Posterior vena cava (tissue), 2 donors: ENCODE data around the gene PAQR3. TPM values are rescaled to one million over a fixed set of nuclear protein-coding genes. Genes with fewer than 3 reads are reported as not detected.

Experiments used
- DNase-seq: peaks from one replicate; pipeline ENCODE4 v3.0.0-alpha.2; 2020; ENCODE audit warnings: low spot score
- intact Hi-C, 2 donors: fragments of 100-400 bp; cut with DNase I; formaldehyde crosslinking; loops; one replicate each; pipeline versions ENCODE4 v1.14.1 to v1.14.2; 2022 to 2023
- total RNA-seq, 2 donors: library from RNA; stranded (reverse); fragmentation: NEBNext Ultra II Directional; extraction: Animal tissue kit (Norgen Biotek cat#: 25700); gene quantifications; one replicate each; pipeline ENCODE4 v1.2.1, GENCODE V29; 2021
- donor health status: DM: yes; HTN: yes; CAD: no.
- donor health status: DM: yes; HTN: yes; CAD: no.

PAQR3 gene
- total RNA-seq, 2 donors from 2014 or later, result 11.5 to 13.0 TPM

DNA sequence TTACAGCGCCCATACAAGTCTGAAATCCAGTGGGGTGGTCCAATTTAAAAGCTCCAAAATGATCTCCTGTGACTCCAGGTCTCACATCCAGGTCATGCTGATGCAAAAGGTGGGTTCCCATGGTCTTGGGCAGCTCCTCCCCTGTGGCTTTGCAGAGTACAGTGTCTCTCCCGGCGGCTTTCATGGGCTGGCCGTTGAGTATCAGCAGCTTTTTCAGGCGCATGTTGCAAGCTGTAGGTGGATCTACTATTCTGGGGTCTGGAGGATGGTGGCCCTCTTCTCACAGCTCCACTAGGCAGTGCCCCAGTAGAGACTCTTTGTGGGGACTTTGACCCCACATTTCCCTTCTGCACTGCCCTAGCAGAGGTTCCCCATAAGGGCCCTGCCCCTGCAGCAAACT lies 70.5 kb downstream of the PAQR3 start:
- intact Hi-C loops, result loop anchor here (5.0 to 10.0 kb wide), 2 partner anchors 226 to 254 kb away; no protein-coding TSS in a partner anchor
- peak; percentile 53 for DNase-seq

- intact Hi-C loops, result loop anchor here (5.0 to 10.0 kb wide), 2 partner anchors 223 to 251 kb away; no protein-coding TSS in a partner anchor
- no peak for DNase-seq
Observed at GRCh38 chr4:78865451-78865850, 73.8 kb downstream of the PAQR3 start.

- intact Hi-C loops, result loop anchor here (5.0 to 10.0 kb wide), 2 partner anchors 222 to 250 kb away; no protein-coding TSS in a partner anchor
- DNase-seq, result no peak
Observed at GRCh38 chr4:78864405-78865024, 74.7 kb downstream of the PAQR3 start.

GRCh38 chr4:78863991-78864390 lies 75.2 kb downstream of the PAQR3 start:
- intact Hi-C loops, result loop anchor here in 1 of 2 donors (10.0 kb wide), 1 partner anchor 249 kb away; no protein-coding TSS in a partner anchor
- no peak for DNase-seq

DNA sequence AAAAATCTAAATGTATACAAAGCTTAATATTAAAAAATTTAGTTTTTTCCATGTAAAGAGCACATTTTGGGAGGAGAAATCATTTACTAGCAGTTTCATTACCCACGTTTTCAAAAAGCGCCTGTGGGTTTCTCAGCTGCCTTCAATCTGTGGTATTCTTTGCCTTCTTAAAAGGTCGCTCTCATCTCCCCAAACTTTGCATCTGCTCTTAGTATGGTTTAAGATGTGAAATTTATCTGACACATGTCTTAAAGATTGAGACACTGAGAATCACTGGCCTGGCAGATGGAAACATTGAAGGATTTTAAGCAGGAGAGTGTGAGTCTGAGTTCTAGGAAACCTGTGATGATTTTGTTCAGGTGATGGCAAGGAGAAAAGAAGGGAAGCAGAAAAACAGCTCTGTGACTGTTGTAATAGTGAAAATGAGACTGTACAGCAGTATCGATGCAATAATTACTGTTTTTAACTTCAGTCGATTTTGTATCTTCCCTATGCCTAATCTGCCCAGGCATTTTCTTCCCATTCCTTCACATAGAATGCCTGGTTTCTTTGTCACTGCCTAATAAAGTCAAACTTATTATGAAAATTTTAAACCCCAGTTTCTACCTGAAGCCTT lies 75.9 kb downstream of the PAQR3 start:
- intact Hi-C loops, result loop anchor here in 1 of 2 donors (10.0 kb wide), 1 partner anchor 249 kb away; no protein-coding TSS in a partner anchor
- no peak for DNase-seq

- intact Hi-C loops, result loop anchor here in 1 of 2 donors (10.0 kb wide), 1 partner anchor 248 kb away; no protein-coding TSS in a partner anchor
- no peak for DNase-seq
Observed at GRCh38 chr4:78862314-78862737, 76.9 kb downstream of the PAQR3 start.

Other genes with a start within 250 kb of the PAQR3 start
- 10 to 100 TPM; 43.7 to 46.2 TPM for gene BMP2K, start 163.1 kb downstream of the PAQR3 start, total RNA-seq